ENCODE measurements around the gene RNF6.
"Not testable (repeated sequence)": the region's sequence is repeated elsewhere in the genome, so short reads cannot be mapped to it uniquely, and the experiment has no call there.

Gene RNF6

DNA sequence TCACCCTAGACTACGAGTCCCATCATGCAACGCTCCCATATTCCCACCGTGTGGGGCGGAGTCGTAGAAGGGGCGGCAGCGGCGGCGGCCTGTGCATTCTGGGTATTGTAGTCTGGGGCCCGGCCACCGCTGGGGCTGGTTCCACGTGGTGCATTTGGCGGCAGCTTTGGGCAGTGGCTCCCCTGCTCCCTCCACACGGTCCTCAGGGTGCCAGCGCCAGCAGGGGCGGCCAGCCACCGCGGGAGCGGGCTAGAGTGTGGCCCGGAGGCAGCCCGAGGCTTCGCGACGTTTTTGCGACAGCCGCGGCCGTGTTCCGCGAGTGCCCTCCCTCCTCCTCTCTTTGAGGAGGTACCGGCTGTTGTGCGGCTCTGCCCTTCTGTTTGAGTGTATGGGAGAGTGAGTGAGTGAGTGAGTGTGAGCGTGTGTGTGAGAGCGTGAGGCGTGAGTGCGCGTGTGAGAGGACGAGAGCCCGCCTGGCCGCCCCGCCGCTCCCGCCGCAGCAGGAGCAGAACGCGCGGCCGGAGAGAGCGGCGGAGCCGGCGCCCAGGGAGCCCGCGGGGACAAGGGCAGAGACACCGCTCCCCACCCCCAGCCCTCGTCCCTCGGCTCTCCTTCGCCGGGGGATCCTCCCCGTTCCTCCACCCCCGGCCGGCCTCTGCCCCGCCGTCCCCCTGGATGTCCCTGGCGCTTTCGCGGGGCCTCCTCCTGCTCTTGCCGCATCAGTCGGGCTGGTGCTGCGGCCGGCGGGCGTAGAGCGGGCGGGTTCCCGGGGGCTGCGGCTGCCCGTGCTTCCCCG lies 31.9 kb upstream of the RNF6 start, which contains the start of gene CDK8:
CDK8 (plus strand) TSS at position 343 of the 796 bp plus-strand sequence. CDS start 513 bp downstream, outside the sequence.
- ATAC-seq: peak; percentile 93
- TF ChIP-seq ZFP3 (CRISPR knock-in tag; IDR thresholded peaks at IDR 0.05) (0 out of 2 replicates have a peak, but pooled peaks have one; percentile 34), ISL1 (CRISPR knock-in tag; IDR thresholded peaks at IDR 0.05) (no peak), TOX (CRISPR knock-in tag; IDR thresholded peaks at IDR 0.05; ENCODE audit: borderline replicate concordance) (no peak)

DNA sequence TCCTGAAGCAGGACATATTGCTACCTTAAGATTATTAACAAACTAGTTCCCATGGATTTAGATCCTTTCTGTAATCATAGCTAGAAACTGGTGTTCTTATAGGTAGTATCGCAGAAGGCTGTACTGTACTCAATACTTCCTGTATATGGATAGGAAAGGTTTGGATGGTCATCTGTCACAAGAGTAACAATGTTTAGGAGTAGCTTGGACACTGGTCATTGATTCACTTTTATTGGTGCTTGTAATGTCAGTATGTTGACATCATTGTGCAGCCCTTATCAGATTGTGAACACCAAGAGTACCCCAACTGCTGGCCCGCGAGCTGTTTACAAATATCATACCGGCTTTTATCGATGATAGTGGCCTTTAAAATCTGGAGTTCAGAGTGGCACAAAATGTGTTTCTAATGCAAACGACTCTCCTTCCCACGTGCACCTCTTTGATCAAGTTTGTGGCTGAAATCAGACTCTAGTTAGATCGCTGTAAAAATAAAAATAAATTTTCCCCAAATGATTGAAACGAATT lies 31.2 kb upstream of the RNF6 start:
- TF ChIP-seq OSR1 (CRISPR knock-in tag; IDR thresholded peaks at IDR 0.05): no peak
- no peak for TF ChIP-seq ARNTL (CRISPR knock-in tag; IDR thresholded peaks at IDR 0.05; ENCODE audit: borderline replicate concordance, low read depth)
- no peak for TF ChIP-seq ZNF70 (CRISPR knock-in tag; IDR thresholded peaks at IDR 0.05)
- TF ChIP-seq CSDC2 (CRISPR knock-in tag; IDR thresholded peaks at IDR 0.05): no peak
- TF ChIP-seq, protein P1, sequence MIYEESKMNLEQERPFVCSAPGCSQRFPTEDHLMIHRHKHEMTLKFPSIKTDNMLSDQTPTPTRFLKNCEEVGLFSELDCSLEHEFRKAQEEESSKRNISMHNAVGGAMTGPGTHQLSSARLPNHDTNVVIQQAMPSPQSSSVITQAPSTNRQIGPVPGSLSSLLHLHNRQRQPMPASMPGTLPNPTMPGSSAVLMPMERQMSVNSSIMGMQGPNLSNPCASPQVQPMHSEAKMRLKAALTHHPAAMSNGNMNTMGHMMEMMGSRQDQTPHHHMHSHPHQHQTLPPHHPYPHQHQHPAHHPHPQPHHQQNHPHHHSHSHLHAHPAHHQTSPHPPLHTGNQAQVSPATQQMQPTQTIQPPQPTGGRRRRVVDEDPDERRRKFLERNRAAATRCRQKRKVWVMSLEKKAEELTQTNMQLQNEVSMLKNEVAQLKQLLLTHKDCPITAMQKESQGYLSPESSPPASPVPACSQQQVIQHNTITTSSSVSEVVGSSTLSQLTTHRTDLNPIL (CRISPR knock-in tag; IDR thresholded peaks at IDR 0.05; ENCODE audit: low read depth): no peak
- TF ChIP-seq PPARA (CRISPR knock-in tag; IDR thresholded peaks at IDR 0.05; ENCODE audit: borderline replicate concordance): no peak
- no peak for TF ChIP-seq ZFP3 (CRISPR knock-in tag; IDR thresholded peaks at IDR 0.05)
- TF ChIP-seq SNAI2 (CRISPR knock-in tag; IDR thresholded peaks at IDR 0.05): no peak
- TF ChIP-seq ZNF8 (CRISPR knock-in tag; IDR thresholded peaks at IDR 0.05): no peak
- TF ChIP-seq BACH2 (CRISPR knock-in tag; IDR thresholded peaks at IDR 0.05; ENCODE audit: borderline replicate concordance): no peak
- no peak for TF ChIP-seq GLIS3 (CRISPR knock-in tag; IDR thresholded peaks at IDR 0.05)
- TF ChIP-seq TSHZ2 (CRISPR knock-in tag; IDR thresholded peaks at IDR 0.05): no peak
- no peak for ATAC-seq

DNA sequence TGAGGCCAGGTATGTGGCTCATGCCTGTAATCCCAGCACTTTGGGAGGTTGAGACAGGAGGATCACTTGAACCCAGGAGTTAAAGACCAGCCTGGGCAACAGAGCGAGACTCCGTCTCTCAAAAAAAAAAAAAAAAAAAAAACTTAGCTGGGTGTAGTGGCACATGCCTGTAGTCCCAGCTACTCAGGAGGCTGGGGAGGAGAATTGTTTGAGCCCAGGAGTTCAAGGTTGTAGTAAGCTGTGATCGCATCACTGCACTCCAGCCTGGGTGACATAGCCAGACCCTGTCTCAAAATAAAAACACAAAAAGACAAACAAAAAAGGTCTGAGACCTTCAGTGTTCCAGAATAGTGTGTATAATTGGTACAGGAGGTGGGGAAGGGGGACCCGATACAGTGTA lies 29.9 kb upstream of the RNF6 start:
- ATAC-seq: not testable (repeated sequence)

DNA sequence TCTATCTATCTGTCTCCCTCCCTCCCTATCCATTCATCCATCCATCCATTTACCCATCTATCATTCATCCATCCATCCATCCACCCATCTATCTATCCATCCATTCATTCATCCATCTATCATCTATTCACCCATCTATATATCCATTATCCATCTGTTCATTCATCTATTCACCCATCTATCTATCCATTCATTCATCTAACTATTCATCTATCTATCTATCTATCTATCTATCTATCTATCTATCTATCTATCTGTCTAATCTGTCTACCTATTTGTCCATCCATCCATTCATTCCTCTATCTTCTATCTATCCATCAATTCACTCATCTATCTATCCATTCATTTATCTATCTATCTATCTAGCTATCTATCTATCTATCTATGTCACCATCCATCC lies 27.4 kb upstream of the RNF6 start:
- ATAC-seq: no peak
- no peak for TF ChIP-seq CSRNP3 (CRISPR knock-in tag; IDR thresholded peaks at IDR 0.05)
- TF ChIP-seq, protein P1 (CRISPR knock-in tag; IDR thresholded peaks at IDR 0.05; ENCODE audit: low read depth): no peak
- TF ChIP-seq SNAI2 (CRISPR knock-in tag; IDR thresholded peaks at IDR 0.05): no peak
- no peak for TF ChIP-seq TOX (CRISPR knock-in tag; IDR thresholded peaks at IDR 0.05; ENCODE audit: borderline replicate concordance)
- no peak for TF ChIP-seq OSR1 (CRISPR knock-in tag; IDR thresholded peaks at IDR 0.05)
- TF ChIP-seq RARB (CRISPR knock-in tag; IDR thresholded peaks at IDR 0.05): no peak
- no peak for TF ChIP-seq PPARA (CRISPR knock-in tag; IDR thresholded peaks at IDR 0.05; ENCODE audit: borderline replicate concordance)
- TF ChIP-seq PATZ1 (CRISPR knock-in tag; IDR thresholded peaks at IDR 0.05; ENCODE audit: borderline replicate concordance): no peak
- TF ChIP-seq ZC3H10 (CRISPR knock-in tag; IDR thresholded peaks at IDR 0.05): no peak
- no peak for TF ChIP-seq POU6F1 (CRISPR knock-in tag; IDR thresholded peaks at IDR 0.05; ENCODE audit: borderline replicate concordance, low read depth)
- no peak for TF ChIP-seq ZNF8 (CRISPR knock-in tag; IDR thresholded peaks at IDR 0.05)

All from SK-N-SH treated with all-trans-retinoic acid at 6 μM for 48 hours (cell line).